DOHH2 (cell line): ENCODE measurements around the gene TRAFD1.

Source experiments
- CTCF ChIP-seq: fragments of 200-600 bp; sonication (generic); IDR thresholded peaks from one replicate; pipeline ENCODE4 v1.5.1; 2014; ENCODE audit warnings: antibody characterized with exemption, mild to moderate bottlenecking, low read depth, low read length; ENCODE audit not compliant: poor library complexity, severe bottlenecking
- EZH2phosphoT487 ChIP-seq: fragments of 200-600 bp; sonication (generic); IDR thresholded peaks from 2 replicates; pipeline ENCODE4 v1.6.1; 2017; ENCODE audit warnings: borderline replicate concordance, mild to moderate bottlenecking, antibody characterized with exemption, low read length, moderate library complexity, mixed read lengths

- TF ChIP-seq CTCF: no peak
- TF ChIP-seq EZH2phosphoT487: no peak
Measured at GRCh38 chr12:112196196-112196875, 71.0 kb downstream of the TRAFD1 start.
